NCI-H748 treated with DMSO at 0.1 percent for 48 hours (cell line): ENCODE data around the gene RORB.

ENCODE experiments used
- DNase-seq: peaks from one replicate; lab custom pipeline; 2025; lab: John Stamatoyannopoulos, UW

The RORB gene

GRCh38 chr9:74598874-74599273 lies 101.7 kb downstream of the RORB start:
- no peak for DNase-seq

- DNase-seq: no peak
Observed at GRCh38 chr9:74609671-74610405, 112.7 kb downstream of the RORB start.

GRCh38 chr9:74610523-74611061 lies 113.5 kb downstream of the RORB start:
- DNase-seq: no peak

- no peak for DNase-seq
Observed at GRCh38 chr9:74630228-74630627, 133.1 kb downstream of the RORB start.

GRCh38 chr9:74639112-74639511 lies 142.0 kb downstream of the RORB start:
- no peak for DNase-seq

- DNase-seq: no peak
Observed at GRCh38 chr9:74642376-74642775, 145.2 kb downstream of the RORB start.

- DNase-seq: no peak
Observed at GRCh38 chr9:74643303-74643923, 146.3 kb downstream of the RORB start.

- no peak for DNase-seq
Observed at GRCh38 chr9:74644023-74644422, 146.9 kb downstream of the RORB start.

GRCh38 chr9:74645007-74645639 lies 148.0 kb downstream of the RORB start:
- no peak for DNase-seq

GRCh38 chr9:74653410-74654080 lies 156.4 kb downstream of the RORB start:
- no peak for DNase-seq

- no peak for DNase-seq
Observed at GRCh38 chr9:74662674-74663073, 165.5 kb downstream of the RORB start.

- DNase-seq: no peak
Observed at GRCh38 chr9:74663439-74663838, 166.3 kb downstream of the RORB start.

GRCh38 chr9:74666625-74667316 lies 169.6 kb downstream of the RORB start:
- no peak for DNase-seq

- no peak for DNase-seq
Observed at GRCh38 chr9:74672237-74672636, 175.1 kb downstream of the RORB start.

GRCh38 chr9:74674077-74674476 lies 176.9 kb downstream of the RORB start:
- DNase-seq: no peak

- DNase-seq: no peak
Observed at GRCh38 chr9:74681906-74682305, 184.8 kb downstream of the RORB start.

GRCh38 chr9:74683322-74683721 lies 186.2 kb downstream of the RORB start:
- DNase-seq: no peak

GRCh38 chr9:74691058-74691457 lies 193.9 kb downstream of the RORB start:
- no peak for DNase-seq

GRCh38 chr9:74696520-74696919 lies 199.4 kb downstream of the RORB start:
- no peak for DNase-seq

- DNase-seq: no peak
Observed at GRCh38 chr9:74697535-74697934, 200.4 kb downstream of the RORB start.

- DNase-seq: no peak
Observed at GRCh38 chr9:74711341-74711740, 214.2 kb downstream of the RORB start.

GRCh38 chr9:74718709-74719108 lies 221.6 kb downstream of the RORB start:
- no peak for DNase-seq
